ENCODE measurements around the gene MAL. TPM values are rescaled to one million over a fixed set of nuclear protein-coding genes. Genes with fewer than 3 reads are reported as not detected.

MAL gene
- total RNA-seq, 4 donors from 2014 or later = 60.0 to 200 (median 121) TPM

- Histone ChIP-seq H3K4me3 (no peak overlapping the region), H3K27me3 (no peaks in the 10 kb centered on the region), H3K36me3 (peaks cover 0 to 35% (median 0%) of the 10 kb centered on the region in 3 donors), H3K4me1 (peaks cover 0 to 43% (median 5%) of the 10 kb centered on the region in 4 donors), H3K9me3 (no peaks in the 10 kb centered on the region), H3K27ac (peak overlapping the region in 2 of 4 donors; percentile 68 to 91)
- DNase-seq (ENCODE audit: low spot score in 2 of 2) = no peak
- TF ChIP-seq POLR2A (IDR thresholded peaks at IDR 0.05) = no peak
- TF ChIP-seq CTCF (IDR thresholded peaks at IDR 0.05) = no peak
- no peak for TF ChIP-seq EP300 (IDR thresholded peaks at IDR 0.05)
- WGBS, 2 donors = 53 to 62% methylated on average over 7 of the region's 7 CpGs
Observed at GRCh38 chr2:95050385-95051300, 25.1 kb downstream of the MAL start.

GRCh38 chr2:95051626-95052025 is 26.1 kb downstream of the MAL start:
- H3K36me3 ChIP-seq = peaks cover 0 to 35% (median 0%) of the 10 kb centered on the region in 3 donors
- TF ChIP-seq POLR2A (IDR thresholded peaks at IDR 0.05) (no peak), CTCF (IDR thresholded peaks at IDR 0.05) (no peak), EP300 (IDR thresholded peaks at IDR 0.05) (no peak)
- 86 to 91% methylated on average over 10 of the region's 10 CpGs for WGBS, 2 donors
- no peak overlapping the region for H3K4me3 ChIP-seq
- H3K27ac ChIP-seq = peak overlapping the region in 2 of 4 donors; percentile 17 to 91
- no peak for DNase-seq (ENCODE audit: low spot score in 2 of 2)
- no peaks in the 10 kb centered on the region for H3K27me3 ChIP-seq
- no peaks in the 10 kb centered on the region for H3K9me3 ChIP-seq
- peaks cover 0 to 41% (median 5%) of the 10 kb centered on the region in 4 donors for H3K4me1 ChIP-seq

- 63 to 65% methylated on average over 6 of the region's 6 CpGs for WGBS, 2 donors
- no peak for DNase-seq (ENCODE audit: low spot score in 2 of 2)
- Histone ChIP-seq H3K9me3 (no peaks in the 10 kb centered on the region), H3K36me3 (peaks cover 0 to 35% (median 0%) of the 10 kb centered on the region in 3 donors), H3K4me3 (no peak overlapping the region), H3K27me3 (no peaks in the 10 kb centered on the region), H3K27ac (peak overlapping the region in 2 of 4 donors; percentile 16 to 91), H3K4me1 (peaks cover 0 to 41% (median 6%) of the 10 kb centered on the region in 4 donors)
- TF ChIP-seq EP300 (IDR thresholded peaks at IDR 0.05) (no peak), POLR2A (IDR thresholded peaks at IDR 0.05) (no peak)
Observed at GRCh38 chr2:95052307-95052706, 26.8 kb downstream of the MAL start.

- TF ChIP-seq CTCF (IDR thresholded peaks at IDR 0.05) (no peak), POLR2A (IDR thresholded peaks at IDR 0.05) (no peak), EP300 (IDR thresholded peaks at IDR 0.05) (no peak)
- no peak overlapping the region for H3K4me3 ChIP-seq
- H3K36me3 ChIP-seq = peaks cover 0 to 35% (median 0%) of the 10 kb centered on the region in 3 donors
- H3K4me1 ChIP-seq = peaks cover 0 to 38% (median 3%) of the 10 kb centered on the region in 4 donors
- 85 to 87% methylated on average over 12 to 13 of the region's 13 CpGs for WGBS, 2 donors
- H3K27me3 ChIP-seq = no peaks in the 10 kb centered on the region
- H3K27ac ChIP-seq = peak overlapping the region in 2 of 4 donors; percentile 0 to 91
- H3K9me3 ChIP-seq = no peaks in the 10 kb centered on the region
- no peak for DNase-seq (ENCODE audit: low spot score in 2 of 2)
Observed at GRCh38 chr2:95052804-95053479, 27.4 kb downstream of the MAL start.

- TF ChIP-seq POLR2A (IDR thresholded peaks at IDR 0.05) (no peak), EP300 (IDR thresholded peaks at IDR 0.05) (no peak), CTCF (IDR thresholded peaks at IDR 0.05) (no peak)
- Histone ChIP-seq H3K27ac (peak overlapping the region in 3 of 4 donors; percentile 0 to 94 (median 91)), H3K27me3 (no peaks in the 10 kb centered on the region), H3K4me3 (no peak overlapping the region), H3K36me3 (peaks cover 0 to 35% (median 0%) of the 10 kb centered on the region in 3 donors), H3K9me3 (no peaks in the 10 kb centered on the region), H3K4me1 (peaks cover 0 to 38% (median 4%) of the 10 kb centered on the region in 4 donors)
- 42% methylated on average over 11 of the region's 11 CpGs for WGBS, 2 donors
- DNase-seq (ENCODE audit: low spot score in 2 of 2) = no peak
Observed at GRCh38 chr2:95053543-95053942, 28.0 kb downstream of the MAL start.

Data from tibial nerve (tissue), 4 donors.